B cell (primary cell): Measurements from ENCODE around the gene DAPK3. TPM values are rescaled to one million over a fixed set of nuclear protein-coding genes. Genes with fewer than 3 reads are reported as not detected.

ENCODE experiments used
- ATAC-seq: fragments of 200-7000 bp; cut with Tn5 transposase; one replicate; pipeline ENCODE4 v1.10.0; 2021; ENCODE audit warnings: low read depth, mild to moderate bottlenecking, moderate number of reproducible peaks, moderate library complexity
- CTCF ChIA-PET: fragments of 350-600 bp; sonication (Branson Sonifier 250); formaldehyde crosslinking; loops from one replicate; lab custom pipeline; 2021; ENCODE audit warnings: antibody characterized with exemption, inconsistent platforms; lab: Charles Lee
- POLR2A ChIA-PET: fragments of 350-600 bp; sonication (Branson Sonifier 250); formaldehyde crosslinking; loops from one replicate; lab custom pipeline; 2021; ENCODE audit warnings: antibody characterized with exemption; lab: Charles Lee
- DNase-seq: peaks from one replicate; pipeline ENCODE4 v3.0.0; 2013
- H2AFZ ChIP-seq: 2 replicates; pipeline ENCODE4 v1.6.1; 2012; ENCODE audit warnings: mild to moderate bottlenecking, low read depth, low read length; ENCODE audit not compliant: insufficient read depth, poor library complexity, severe bottlenecking
- H3K27ac ChIP-seq, 2 donors: 1 replicate in 1 of 2; 2 replicates in 1 of 2; pipeline ENCODE4 v1.5.1; 2012 to 2013; ENCODE audit warnings: low read length in 2 of 2, mild to moderate bottlenecking in 2 of 2, moderate library complexity in 1 of 2
- H3K27me3 ChIP-seq, 4 experiments: fragments of 200-600 bp in 1 of 4; sonication (generic) in 1 of 4; replicated peaks in 1 of 4; 1 replicate in 2 of 4; 2 replicates in 2 of 4; pipeline versions ENCODE4 v1.6.1 to v1.7.0; 2013 to 2016; ENCODE audit warnings: low read length in 3 of 4, mild to moderate bottlenecking in 2 of 4, mixed read lengths in 1 of 4, moderate library complexity in 1 of 4; ENCODE audit not compliant: insufficient read depth in 4 of 4, control insufficient read depth in 3 of 4; ENCODE audit errors: control extremely low read depth in 1 of 4
- H3K36me3 ChIP-seq, 2 experiments: replicated peaks in 1 of 2; 1 replicate in 1 of 2; 2 replicates in 1 of 2; pipeline versions ENCODE4 v1.6.1 to v1.7.1; 2013; ENCODE audit warnings: low read length in 1 of 2; ENCODE audit not compliant: insufficient read depth in 2 of 2, control insufficient read depth in 1 of 2; ENCODE audit errors: control extremely low read depth in 1 of 2, extremely low read depth in 1 of 2
- H3K4me1 ChIP-seq, 2 donors: fragments of 200-600 bp in 1 of 2; sonication (generic) in 1 of 2; 1 replicate in 1 of 2; 2 replicates in 1 of 2; pipeline versions ENCODE4 v1.5.1 to v1.6.1; 2013 to 2017; ENCODE audit warnings: low read length in 2 of 2; ENCODE audit not compliant: control insufficient read depth in 2 of 2, insufficient read depth in 2 of 2
- H3K4me2 ChIP-seq: replicated peaks from 2 replicates; pipeline ENCODE3; 2012; ENCODE audit warnings: mild to moderate bottlenecking, low read depth, low read length; ENCODE audit not compliant: poor library complexity, severe bottlenecking
- H3K4me3 ChIP-seq, 5 experiments: fragments of 200-600 bp in 1 of 5; sonication (generic) in 1 of 5; 1 replicate in 3 of 5; 2 replicates in 2 of 5; pipeline versions ENCODE4 v1.5.1 to v1.7.0; 2011 to 2016; ENCODE audit warnings: low read length in 4 of 5, mild to moderate bottlenecking in 4 of 5, low read depth in 2 of 5, control low read depth in 1 of 5, moderate library complexity in 1 of 5; ENCODE audit not compliant: insufficient read depth in 1 of 5; ENCODE audit errors: control extremely low read depth in 1 of 5, extremely low read depth in 1 of 5
- H3K79me2 ChIP-seq: fragments of 200-600 bp; sonication (generic); one replicate; pipeline ENCODE4 v1.6.0; 2016; ENCODE audit warnings: low read length; ENCODE audit not compliant: control insufficient read depth, insufficient read depth
- H3K9ac ChIP-seq: fragments of 200-600 bp; sonication (generic); 2 replicates; pipeline ENCODE4 v1.6.1; 2017; ENCODE audit warnings: mild to moderate bottlenecking, low read length, moderate library complexity
- H3K9me3 ChIP-seq, 3 donors: one replicate each; pipeline versions ENCODE4 v1.6.1 to v1.7.1; 2013; ENCODE audit warnings: low read length in 2 of 3; ENCODE audit not compliant: control insufficient read depth in 2 of 3, insufficient read depth in 1 of 3; ENCODE audit errors: control extremely low read depth in 1 of 3
- H4K20me1 ChIP-seq: 2 replicates; pipeline ENCODE4 v1.6.0; 2012; ENCODE audit warnings: mild to moderate bottlenecking, low read length; ENCODE audit not compliant: insufficient read depth, control insufficient read depth, poor library complexity, severe bottlenecking
- H3K27ac Mint-ChIP-seq: one replicate; pipeline ENCODE4 v1.8.0; 2021; ENCODE audit warnings: mixed read lengths
- H3K27me3 Mint-ChIP-seq: one replicate; pipeline ENCODE4 v1.8.0; 2021; ENCODE audit warnings: mixed read lengths
- H3K4me1 Mint-ChIP-seq: one replicate; pipeline ENCODE4 v1.8.0; 2021; ENCODE audit warnings: mixed read lengths
- H3K4me3 Mint-ChIP-seq: one replicate; pipeline ENCODE4 v1.8.0; 2021; ENCODE audit warnings: mixed read lengths
- H3K9me3 Mint-ChIP-seq: one replicate; pipeline ENCODE4 v1.8.0; 2022; ENCODE audit warnings: mixed read lengths; ENCODE audit not compliant: insufficient read depth
- EZH2 ChIP-seq: IDR thresholded peaks from 2 replicates; pipeline ENCODE4 v1.6.1; 2012; ENCODE audit warnings: borderline replicate concordance, low read depth, mild to moderate bottlenecking, moderate library complexity, low read length; ENCODE audit not compliant: insufficient read depth, poor library complexity, severe bottlenecking
- WGBS: methylation state at CpG from one replicate; pipeline ENCODE4 v1.1.5; 2013; ENCODE audit warnings: missing lambda C conversion rate; ENCODE audit not compliant: insufficient coverage; 5-methylcytosine and 5-hydroxymethylcytosine counted together
- intact Hi-C: fragments of 100-400 bp; cut with micrococcal nuclease; formaldehyde crosslinking; loops from one replicate; pipeline ENCODE4 v1.10.0; 2022
- polyA plus RNA-seq: library from polyadenylated mRNA; depleted of rRNA; stranded (reverse); fragments of >200 nt; gene quantifications from 2 replicates; pipeline ENCODE4 v1.2.3, GENCODE V29; 2012
- total RNA-seq, 2 donors: library from RNA; stranded (reverse); fragments of 120-200 nt in 1 of 2; gene quantifications; 1 replicate in 1 of 2; 2 replicates in 1 of 2; pipeline versions ENCODE4 v1.2.3 to v1.2.4, GENCODE V29; 2013 to 2022
- TF ChIP-seq, protein P1 (sequence below): fragments of 200-600 bp; IDR thresholded peaks from one replicate; pipeline ENCODE4 v1.8.0; 2022; ENCODE audit warnings: antibody characterized with exemption, mild to moderate bottlenecking

The DAPK3 gene
- total and polyA plus RNA-seq, 2 donors (not counting 1 experiment from before 2014, with no cell fraction given), result 32.6 to 47.4 TPM

DNA sequence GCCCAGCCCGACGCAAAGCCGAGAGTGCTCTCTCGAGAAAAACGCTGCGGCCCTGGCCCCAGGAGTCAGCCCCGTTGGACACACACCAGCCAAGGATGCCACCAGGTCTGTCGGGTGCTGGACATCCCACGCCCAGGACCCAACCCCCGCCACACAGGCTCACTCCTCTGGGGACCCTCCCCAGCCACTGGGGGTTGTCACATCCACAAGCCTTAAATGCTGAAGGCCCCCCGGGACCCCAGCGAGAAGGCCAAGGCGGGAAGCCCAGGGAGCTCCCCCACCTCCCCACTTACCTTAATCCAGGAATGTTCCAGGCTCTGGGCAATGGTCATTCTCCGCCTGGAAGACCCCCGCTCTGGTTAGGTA, 11.2 kb downstream of the DAPK3 start:
- Histone ChIP-seq H3K36me3 (peaks cover 0 to 55% of the 10 kb centered on the region in 2 experiments), H3K27me3 (no peaks in the 10 kb centered on the region)
- 99% methylated on average over 12 of the region's 15 CpGs for WGBS

DNA sequence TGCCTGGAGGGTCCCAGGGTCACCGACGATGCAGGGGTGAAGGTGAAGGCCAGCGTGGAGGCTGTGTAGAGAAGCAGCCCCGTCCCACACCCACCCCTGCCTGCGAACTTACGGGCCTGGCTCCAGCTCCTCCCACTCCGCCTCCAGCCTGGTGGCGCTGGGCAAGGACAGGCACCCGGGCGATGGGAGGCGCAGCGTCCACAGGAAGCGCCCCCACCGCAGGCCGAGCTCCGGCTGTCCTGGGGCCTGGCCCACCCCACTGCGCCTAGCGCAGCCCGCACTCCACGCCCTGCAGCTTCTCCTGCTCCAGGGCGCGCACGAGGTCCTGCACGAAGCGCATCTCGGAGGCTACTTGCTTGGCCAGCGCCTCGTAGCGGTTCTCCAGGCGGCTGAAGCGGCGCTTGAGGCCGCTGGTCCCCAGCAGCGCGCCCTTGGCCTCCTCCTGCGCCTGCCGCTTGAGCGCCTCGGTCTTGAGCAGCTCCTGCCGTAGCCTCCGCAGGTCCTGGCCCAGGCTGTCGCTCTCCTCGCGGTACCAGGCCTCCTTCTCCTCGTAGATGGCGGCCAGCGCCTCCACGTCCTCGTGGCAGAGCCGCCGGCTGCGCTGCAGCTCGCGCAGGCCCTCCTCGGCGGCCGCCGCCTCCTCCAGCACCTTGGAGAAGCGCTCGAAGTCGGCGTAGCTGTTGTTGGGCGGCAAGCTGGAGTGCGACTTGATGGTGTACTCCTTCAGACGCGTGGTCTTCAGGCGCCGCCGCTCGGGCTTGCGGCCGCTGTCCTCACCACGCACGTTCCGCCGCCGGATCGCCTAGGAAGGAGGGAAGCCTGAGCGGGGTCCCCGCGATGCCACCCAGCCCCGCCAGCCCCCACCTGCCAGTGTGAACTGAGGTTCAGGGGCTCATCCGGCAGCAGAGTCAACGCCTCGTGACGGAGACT, 11.8 kb downstream of the DAPK3 start:
- Mint-ChIP-seq H3K9me3 (no peaks in the 10 kb centered on the region), H3K4me3 (no peak overlapping the region), H3K27me3 (no peaks in the 10 kb centered on the region), H3K4me1 (no peaks in the 10 kb centered on the region), H3K27ac (no peak overlapping the region)
- Histone ChIP-seq H3K27me3 (no peaks in the 10 kb centered on the region), H3K79me2 (no peaks in the 10 kb centered on the region), H3K27ac (no peak overlapping the region), H3K9me3 (no peaks in the 10 kb centered on the region), H2AFZ (no peak overlapping the region), H3K4me1 (no peaks in the 10 kb centered on the region), H3K36me3 (peaks cover 0 to 50% of the 10 kb centered on the region in 2 experiments), H3K4me2 (no peak overlapping the region), H4K20me1 (peaks cover 19% of the 10 kb centered on the region), H3K4me3 (no peak overlapping the region), H3K9ac (no peak overlapping the region)
- WGBS, result 98% methylated on average over 86 of the region's 86 CpGs
- ChIA-PET POLR2A (interaction anchor here (0.6 kb wide), 1 partner anchor 213 kb away, joined by 11 read pairs; no protein-coding TSS in a partner anchor), CTCF (no interaction called here)
- intact Hi-C loops, result no loop called here
- DNase-seq (no peak), ATAC-seq (no peak)
- TF ChIP-seq, protein P1, sequence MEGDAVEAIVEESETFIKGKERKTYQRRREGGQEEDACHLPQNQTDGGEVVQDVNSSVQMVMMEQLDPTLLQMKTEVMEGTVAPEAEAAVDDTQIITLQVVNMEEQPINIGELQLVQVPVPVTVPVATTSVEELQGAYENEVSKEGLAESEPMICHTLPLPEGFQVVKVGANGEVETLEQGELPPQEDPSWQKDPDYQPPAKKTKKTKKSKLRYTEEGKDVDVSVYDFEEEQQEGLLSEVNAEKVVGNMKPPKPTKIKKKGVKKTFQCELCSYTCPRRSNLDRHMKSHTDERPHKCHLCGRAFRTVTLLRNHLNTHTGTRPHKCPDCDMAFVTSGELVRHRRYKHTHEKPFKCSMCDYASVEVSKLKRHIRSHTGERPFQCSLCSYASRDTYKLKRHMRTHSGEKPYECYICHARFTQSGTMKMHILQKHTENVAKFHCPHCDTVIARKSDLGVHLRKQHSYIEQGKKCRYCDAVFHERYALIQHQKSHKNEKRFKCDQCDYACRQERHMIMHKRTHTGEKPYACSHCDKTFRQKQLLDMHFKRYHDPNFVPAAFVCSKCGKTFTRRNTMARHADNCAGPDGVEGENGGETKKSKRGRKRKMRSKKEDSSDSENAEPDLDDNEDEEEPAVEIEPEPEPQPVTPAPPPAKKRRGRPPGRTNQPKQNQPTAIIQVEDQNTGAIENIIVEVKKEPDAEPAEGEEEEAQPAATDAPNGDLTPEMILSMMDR, result no peak
- no peak for TF ChIP-seq EZH2

More for the DNA sequence above, 11.2 kb downstream of the DAPK3 start:
- H4K20me1 ChIP-seq, result peaks cover 19% of the 10 kb centered on the region
- no peak overlapping the region for H3K9ac ChIP-seq
- POLR2A ChIA-PET, result no interaction called here
- H3K27me3 Mint-ChIP-seq, result no peaks in the 10 kb centered on the region
- H3K9me3 ChIP-seq, result no peaks in the 10 kb centered on the region
- H3K4me2 ChIP-seq, result no peak overlapping the region
- TF ChIP-seq, protein P1, result no peak
- TF ChIP-seq EZH2, result no peak
- DNase-seq, result no peak
- H3K9me3 Mint-ChIP-seq, result no peaks in the 10 kb centered on the region
- H3K4me3 Mint-ChIP-seq, result no peak overlapping the region
- H3K4me1 Mint-ChIP-seq, result no peaks in the 10 kb centered on the region
- CTCF ChIA-PET, result no interaction called here
- no peaks in the 10 kb centered on the region for H3K4me1 ChIP-seq
- no peak overlapping the region for H3K27ac ChIP-seq
- no peak overlapping the region for H2AFZ ChIP-seq
- intact Hi-C loops, result no loop called here
- no peak for ATAC-seq
- H3K27ac Mint-ChIP-seq, result no peak overlapping the region
- no peaks in the 10 kb centered on the region for H3K79me2 ChIP-seq
- H3K4me3 ChIP-seq, result no peak overlapping the region
